ENCODE results near the gene LINGO4. TPM values are rescaled to one million over a fixed set of nuclear protein-coding genes. Genes with fewer than 3 reads are reported as not detected.

Gene LINGO4
- total and polyA plus RNA-seq, 5 donors from 2014 or later, result 0.15 to 0.33 (median 0.22) TPM; not detected in 2

DNA sequence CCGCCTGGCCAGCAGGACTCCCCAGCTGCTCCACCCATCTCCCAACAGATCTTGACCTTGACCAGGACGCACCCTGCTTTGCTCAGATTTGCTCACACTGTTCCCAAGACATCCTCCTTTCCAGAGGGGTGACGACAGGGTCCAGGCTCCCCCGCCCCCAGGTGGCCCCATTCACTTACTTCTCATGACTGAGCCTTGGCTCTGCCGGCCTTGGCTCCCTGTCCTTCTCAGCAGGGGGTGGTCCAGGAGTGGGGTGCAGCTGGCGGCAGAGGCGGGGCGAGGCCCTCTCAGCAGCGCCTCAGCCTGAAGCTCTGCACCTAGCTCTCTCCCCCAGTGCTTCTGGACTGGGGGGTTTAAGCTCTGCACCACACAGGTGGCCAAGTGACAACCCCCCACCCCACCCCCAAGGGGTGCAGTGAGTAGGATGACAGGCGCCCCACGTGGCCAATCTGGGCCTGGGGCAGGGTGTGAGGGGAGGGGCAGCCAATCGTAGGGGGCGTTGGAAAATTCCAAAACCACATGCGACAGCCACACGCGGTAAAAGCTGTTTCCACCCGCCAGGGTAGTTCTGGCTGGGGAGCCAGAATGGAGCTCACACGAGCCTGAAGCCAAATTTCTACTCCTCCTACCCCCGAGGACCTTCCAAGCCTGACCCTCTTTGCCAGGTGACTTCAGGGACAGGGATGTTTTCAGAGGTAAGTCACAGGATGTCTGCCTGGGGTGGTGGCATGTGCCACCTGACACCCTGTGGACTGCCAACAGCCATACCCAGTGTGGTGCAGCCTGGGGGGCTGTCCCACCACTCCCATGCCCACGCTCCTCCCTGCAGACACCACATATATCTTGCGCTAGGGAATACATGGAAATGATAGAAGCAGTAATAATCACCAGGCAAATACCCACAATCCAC, 20.8 kb upstream of the LINGO4 start:
- Histone ChIP-seq H3K9me3 (ENCODE audit: control insufficient read depth in 2 of 2, low read length in 2 of 2) (no peaks in the 10 kb centered on the region), H3K36me3 (ENCODE audit: control insufficient read depth, insufficient read depth, low read length) (no peaks in the 10 kb centered on the region), H3K4me1 (ENCODE audit: control insufficient read depth, insufficient read depth, low read length, poor library complexity, severe bottlenecking) (peaks cover 68% of the 10 kb centered on the region), H3K4me3 (ENCODE audit: low read depth, low read length) (peak overlapping the region; percentile 19), H3K27me3 (ENCODE audit: control insufficient read depth, insufficient read depth, low read length) (no peaks in the 10 kb centered on the region), H3K27ac (ENCODE audit: insufficient read depth, low read length, poor library complexity, severe bottlenecking) (peak overlapping the region; percentile 45)
- H3K27ac Mint-ChIP-seq, result peak overlapping the region; percentile 91 to 93 (median 91)
- H3K27me3 Mint-ChIP-seq, result no peaks in the 10 kb centered on the region
- H3K36me3 Mint-ChIP-seq, result no peaks in the 10 kb centered on the region
- no peaks in the 10 kb centered on the region for H3K9me3 Mint-ChIP-seq
- H3K4me1 Mint-ChIP-seq, result peaks cover 7 to 71% (median 37%) of the 10 kb centered on the region in 4 donors
- peak overlapping the region; percentile 77 to 87 (median 85) for H3K4me3 Mint-ChIP-seq
- no peak for DNase-seq
- ATAC-seq (ENCODE audit: low read depth in 2 of 2), result no peak

GRCh38 chr1:151825204-151825603, 20.0 kb upstream of the LINGO4 start:
- peaks cover 14 to 72% (median 44%) of the 10 kb centered on the region in 4 donors for H3K4me1 Mint-ChIP-seq
- H3K9me3 ChIP-seq (ENCODE audit: control insufficient read depth in 2 of 2, low read length in 2 of 2), result no peaks in the 10 kb centered on the region
- H3K36me3 Mint-ChIP-seq, result no peaks in the 10 kb centered on the region
- peak overlapping the region; percentile 19 for H3K4me3 ChIP-seq (ENCODE audit: low read depth, low read length)
- H3K27ac ChIP-seq (ENCODE audit: insufficient read depth, low read length, poor library complexity, severe bottlenecking), result no peak overlapping the region
- H3K9me3 Mint-ChIP-seq, result no peaks in the 10 kb centered on the region
- DNase-seq, result no peak
- H3K4me1 ChIP-seq (ENCODE audit: control insufficient read depth, insufficient read depth, low read length, poor library complexity, severe bottlenecking), result peaks cover 68% of the 10 kb centered on the region
- H3K27ac Mint-ChIP-seq, result peak overlapping the region; percentile 58 to 93 (median 91)
- H3K27me3 Mint-ChIP-seq, result no peaks in the 10 kb centered on the region
- ATAC-seq (ENCODE audit: low read depth in 2 of 2), result no peak
- peak overlapping the region; percentile 65 to 87 (median 81) for H3K4me3 Mint-ChIP-seq
- H3K27me3 ChIP-seq (ENCODE audit: control insufficient read depth, insufficient read depth, low read length), result no peaks in the 10 kb centered on the region
- H3K36me3 ChIP-seq (ENCODE audit: control insufficient read depth, insufficient read depth, low read length), result no peaks in the 10 kb centered on the region

DNA sequence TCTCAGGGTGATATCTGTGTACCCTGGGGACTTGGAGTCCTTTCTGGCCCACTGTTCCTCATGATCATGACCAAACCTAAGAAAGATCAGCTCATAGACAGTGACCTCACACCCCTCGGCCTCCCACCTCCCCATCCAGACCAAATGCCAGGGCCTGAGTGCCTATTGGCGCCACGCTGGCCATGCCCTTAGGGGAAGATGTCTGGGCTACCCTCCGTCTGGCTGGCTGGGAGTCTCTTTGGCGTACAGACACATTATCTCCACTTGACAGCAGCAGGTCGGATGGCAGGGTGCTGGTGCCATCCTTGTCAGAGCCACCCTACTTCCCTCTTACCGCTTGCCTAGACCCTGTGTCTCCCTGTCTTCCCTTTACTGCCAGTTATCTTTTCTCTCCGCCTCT, 18.0 kb upstream of the LINGO4 start:
- peak overlapping the region in 2 of 3 donors; percentile 12 to 83 for H3K27ac Mint-ChIP-seq
- H3K27me3 ChIP-seq (ENCODE audit: control insufficient read depth, insufficient read depth, low read length), result no peaks in the 10 kb centered on the region
- H3K27ac ChIP-seq (ENCODE audit: insufficient read depth, low read length, poor library complexity, severe bottlenecking), result peak overlapping the region; percentile 49
- ATAC-seq (ENCODE audit: low read depth in 2 of 2) (no peak), DNase-seq (no peak)
- H3K4me1 ChIP-seq (ENCODE audit: control insufficient read depth, insufficient read depth, low read length, poor library complexity, severe bottlenecking), result peaks cover 56% of the 10 kb centered on the region
- H3K27me3 Mint-ChIP-seq, result no peaks in the 10 kb centered on the region
- no peaks in the 10 kb centered on the region for H3K9me3 ChIP-seq (ENCODE audit: control insufficient read depth in 2 of 2, low read length in 2 of 2)
- H3K36me3 ChIP-seq (ENCODE audit: control insufficient read depth, insufficient read depth, low read length), result no peaks in the 10 kb centered on the region
- no peaks in the 10 kb centered on the region for H3K9me3 Mint-ChIP-seq
- H3K4me1 Mint-ChIP-seq, result peaks cover 7 to 65% (median 37%) of the 10 kb centered on the region in 4 donors
- no peaks in the 10 kb centered on the region for H3K36me3 Mint-ChIP-seq
- no peak overlapping the region for H3K4me3 ChIP-seq (ENCODE audit: low read depth, low read length)
- peak overlapping the region; percentile 63 to 87 (median 72) for H3K4me3 Mint-ChIP-seq

DNA sequence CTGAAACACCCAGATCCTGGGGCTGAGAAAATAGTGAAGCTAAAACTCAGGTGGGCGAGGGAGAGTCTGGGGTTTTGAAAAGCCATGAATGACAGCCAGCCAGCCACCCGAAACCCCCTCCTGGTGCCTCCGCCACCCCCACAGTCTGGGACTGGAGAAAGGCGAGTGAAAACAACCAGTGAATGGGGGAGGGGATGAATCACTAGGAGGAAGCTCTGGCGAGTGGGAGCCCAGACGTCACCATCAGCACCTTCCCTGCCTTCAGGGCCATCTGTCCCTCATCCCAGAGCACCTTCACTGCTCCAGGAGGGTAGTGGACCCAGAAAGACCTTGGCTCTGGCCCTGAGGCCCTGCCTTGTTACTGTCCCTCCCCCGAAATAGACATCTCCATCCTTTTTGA, 17.2 kb upstream of the LINGO4 start:
- Mint-ChIP-seq H3K4me3 (peak overlapping the region; percentile 63 to 87 (median 72)), H3K27me3 (no peaks in the 10 kb centered on the region), H3K4me1 (peaks cover 7 to 64% (median 37%) of the 10 kb centered on the region in 4 donors), H3K27ac (peak overlapping the region; percentile 12 to 83 (median 80)), H3K36me3 (no peaks in the 10 kb centered on the region), H3K9me3 (no peaks in the 10 kb centered on the region)
- Histone ChIP-seq H3K4me1 (ENCODE audit: control insufficient read depth, insufficient read depth, low read length, poor library complexity, severe bottlenecking) (peaks cover 53% of the 10 kb centered on the region), H3K4me3 (ENCODE audit: low read depth, low read length) (no peak overlapping the region), H3K36me3 (ENCODE audit: control insufficient read depth, insufficient read depth, low read length) (no peaks in the 10 kb centered on the region), H3K27me3 (ENCODE audit: control insufficient read depth, insufficient read depth, low read length) (no peaks in the 10 kb centered on the region), H3K27ac (ENCODE audit: insufficient read depth, low read length, poor library complexity, severe bottlenecking) (peak overlapping the region; percentile 49), H3K9me3 (ENCODE audit: control insufficient read depth in 2 of 2, low read length in 2 of 2) (no peaks in the 10 kb centered on the region)
- DNase-seq (no peak), ATAC-seq (ENCODE audit: low read depth in 2 of 2) (no peak)

DNA sequence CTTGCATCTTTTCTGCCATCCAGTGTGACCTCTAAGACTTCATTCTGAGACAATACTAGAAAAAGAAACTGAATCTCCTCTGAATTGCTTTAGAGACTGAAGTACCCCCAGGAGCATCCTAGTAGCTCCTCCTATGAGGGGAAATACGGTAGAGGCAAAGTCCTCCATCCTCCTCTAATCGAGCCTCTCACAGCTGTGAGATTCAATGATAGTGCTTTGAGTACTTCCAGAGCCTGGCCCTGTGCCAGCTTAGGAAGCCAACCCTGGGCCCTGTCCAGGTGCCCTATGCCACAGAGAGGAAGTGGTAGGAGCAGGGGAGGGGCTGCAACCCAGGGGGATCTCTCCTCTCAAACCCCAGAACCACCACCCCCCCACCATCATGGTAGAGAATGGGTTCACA, 15.7 kb upstream of the LINGO4 start:
- Mint-ChIP-seq H3K27me3 (no peaks in the 10 kb centered on the region), H3K9me3 (no peaks in the 10 kb centered on the region), H3K36me3 (no peaks in the 10 kb centered on the region), H3K4me3 (peak overlapping the region in 3 of 4 donors; percentile 30 to 85 (median 65)), H3K27ac (peak overlapping the region in 2 of 3 donors; percentile 83 to 91), H3K4me1 (peaks cover 7 to 67% (median 42%) of the 10 kb centered on the region in 4 donors)
- peaks cover 57% of the 10 kb centered on the region for H3K4me1 ChIP-seq (ENCODE audit: control insufficient read depth, insufficient read depth, low read length, poor library complexity, severe bottlenecking)
- no peaks in the 10 kb centered on the region for H3K9me3 ChIP-seq (ENCODE audit: control insufficient read depth in 2 of 2, low read length in 2 of 2)
- H3K36me3 ChIP-seq (ENCODE audit: control insufficient read depth, insufficient read depth, low read length), result no peaks in the 10 kb centered on the region
- ATAC-seq (ENCODE audit: low read depth in 2 of 2) (peak in 1 of 2 donors; percentile 22), DNase-seq (peak in 1 of 3 donors; percentile 38)
- H3K27me3 ChIP-seq (ENCODE audit: control insufficient read depth, insufficient read depth, low read length), result no peaks in the 10 kb centered on the region
- peak overlapping the region; percentile 56 for H3K27ac ChIP-seq (ENCODE audit: insufficient read depth, low read length, poor library complexity, severe bottlenecking)
- H3K4me3 ChIP-seq (ENCODE audit: low read depth, low read length), result peak overlapping the region; percentile 32

- Histone ChIP-seq H3K27ac (ENCODE audit: insufficient read depth, low read length, poor library complexity, severe bottlenecking) (peak overlapping the region; percentile 37), H3K4me1 (ENCODE audit: control insufficient read depth, insufficient read depth, low read length, poor library complexity, severe bottlenecking) (peaks cover 65% of the 10 kb centered on the region)
Observed at GRCh38 chr1:151819976-151820623, 14.9 kb upstream of the LINGO4 start.

DNA sequence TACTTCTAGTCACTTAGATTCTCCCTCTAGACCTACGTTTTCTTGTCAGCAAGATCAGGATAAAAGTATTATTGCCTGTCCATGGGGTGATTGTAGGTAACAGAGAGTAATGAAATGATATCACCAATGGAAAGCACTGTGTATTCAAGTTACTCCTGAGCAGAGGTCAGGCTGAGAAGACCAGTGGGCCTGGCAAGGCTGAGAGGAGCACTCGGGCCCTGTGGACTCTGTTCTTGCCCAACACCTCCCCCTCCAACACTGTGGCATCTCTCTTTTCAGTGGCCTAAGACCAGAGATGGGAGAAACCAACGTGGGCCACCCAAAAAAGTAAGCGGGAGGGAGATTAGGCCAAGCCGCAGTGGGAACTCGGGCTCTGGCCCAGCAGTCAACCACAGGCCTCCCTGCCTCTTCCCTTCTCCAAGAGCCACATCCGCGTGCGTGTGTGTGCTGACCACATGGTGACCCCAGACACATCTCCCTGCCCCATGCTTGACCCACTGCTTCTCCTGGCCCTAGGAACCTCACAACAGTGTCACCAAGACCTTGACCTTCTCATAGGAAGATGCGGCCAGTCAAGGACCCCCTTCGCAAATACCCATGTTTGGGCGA, 14.1 kb upstream of the LINGO4 start:
- H3K4me3 Mint-ChIP-seq, result peak overlapping the region in 1 of 4 donors; percentile 31
- Histone ChIP-seq H3K27ac (ENCODE audit: insufficient read depth, low read length, poor library complexity, severe bottlenecking) (no peak overlapping the region), H3K4me3 (ENCODE audit: low read depth, low read length) (no peak overlapping the region), H3K4me1 (ENCODE audit: control insufficient read depth, insufficient read depth, low read length, poor library complexity, severe bottlenecking) (peaks cover 70% of the 10 kb centered on the region), H3K9me3 (ENCODE audit: control insufficient read depth in 2 of 2, low read length in 2 of 2) (no peaks in the 10 kb centered on the region), H3K36me3 (ENCODE audit: control insufficient read depth, insufficient read depth, low read length) (no peaks in the 10 kb centered on the region), H3K27me3 (ENCODE audit: control insufficient read depth, insufficient read depth, low read length) (no peaks in the 10 kb centered on the region)
- peaks cover 7 to 79% (median 51%) of the 10 kb centered on the region in 4 donors for H3K4me1 Mint-ChIP-seq
- H3K27ac Mint-ChIP-seq, result peak overlapping the region; percentile 35 to 79 (median 41)
- H3K27me3 Mint-ChIP-seq, result no peaks in the 10 kb centered on the region
- H3K9me3 Mint-ChIP-seq, result no peaks in the 10 kb centered on the region
- no peaks in the 10 kb centered on the region for H3K36me3 Mint-ChIP-seq
- no peak for DNase-seq
- ATAC-seq (ENCODE audit: low read depth in 2 of 2), result no peak

More at GRCh38 chr1:151819976-151820623, 14.9 kb upstream of the LINGO4 start:
- Mint-ChIP-seq H3K9me3 (no peaks in the 10 kb centered on the region), H3K27ac (peak overlapping the region; percentile 68 to 91 (median 83)), H3K27me3 (no peaks in the 10 kb centered on the region), H3K4me1 (peaks cover 7 to 72% (median 47%) of the 10 kb centered on the region in 4 donors), H3K36me3 (no peaks in the 10 kb centered on the region), H3K4me3 (peak overlapping the region; percentile 15 to 66 (median 48))
- Histone ChIP-seq H3K4me3 (ENCODE audit: low read depth, low read length) (no peak overlapping the region), H3K27me3 (ENCODE audit: control insufficient read depth, insufficient read depth, low read length) (no peaks in the 10 kb centered on the region), H3K36me3 (ENCODE audit: control insufficient read depth, insufficient read depth, low read length) (no peaks in the 10 kb centered on the region), H3K9me3 (ENCODE audit: control insufficient read depth in 2 of 2, low read length in 2 of 2) (no peaks in the 10 kb centered on the region)
- ATAC-seq (ENCODE audit: low read depth in 2 of 2) (no peak), DNase-seq (no peak)
